Heart right ventricle (tissue), 16 donors: Measurements from ENCODE around the gene MAOB. TPM values are rescaled to one million over a fixed set of nuclear protein-coding genes. Genes with fewer than 3 reads are reported as not detected.

ENCODE experiments used
- ATAC-seq, 8 donors: fragments of 200-7000 bp; cut with Tn5 transposase; one replicate each; pipeline ENCODE4 v1.9.1; 2020; ENCODE audit warnings: mild to moderate bottlenecking in 8 of 8, moderate library complexity in 8 of 8, moderate number of reproducible peaks in 1 of 8
- DNase-seq, 2 donors: peaks; one replicate each; pipeline ENCODE4 v3.0.0-alpha.2; 2020
- H3K27ac ChIP-seq, 10 donors: fragments of 200-600 bp; sonication (generic) in 2 of 10; one replicate each; pipeline versions ENCODE4 v1.5.0 to v1.8.0; 2020 to 2022; ENCODE audit warnings: mild to moderate bottlenecking in 3 of 10
- H3K27me3 ChIP-seq, 7 donors: fragments of 200-600 bp; one replicate each; pipeline ENCODE4 v1.8.0; 2021 to 2022; ENCODE audit warnings: mild to moderate bottlenecking in 2 of 7
- H3K36me3 ChIP-seq, 9 donors: fragments of 200-600 bp; sonication (generic) in 1 of 9; one replicate each; pipeline versions ENCODE4 v1.5.0 to v1.8.0; 2020 to 2022; ENCODE audit warnings: mild to moderate bottlenecking in 2 of 9
- H3K4me1 ChIP-seq, 9 donors: fragments of 200-600 bp; sonication (generic) in 1 of 9; one replicate each; pipeline versions ENCODE4 v1.5.0 to v1.8.0; 2020 to 2022; ENCODE audit warnings: mild to moderate bottlenecking in 4 of 9
- H3K4me3 ChIP-seq, 10 donors: fragments of 200-600 bp; sonication (generic) in 2 of 10; one replicate each; pipeline versions ENCODE4 v1.5.0 to v1.8.0; 2020 to 2022; ENCODE audit warnings: mild to moderate bottlenecking in 7 of 10, moderate library complexity in 2 of 10
- H3K9me3 ChIP-seq, 11 donors: fragments of 200-600 bp in 10 of 11; sonication (generic) in 2 of 11; one replicate each; pipeline versions ENCODE4 v1.5.0 to v1.8.0; 2013 to 2022; ENCODE audit warnings: mild to moderate bottlenecking in 2 of 11, control low read depth in 1 of 11, moderate library complexity in 1 of 11
- WGBS, 2 donors: extraction: QIAGEN DNeasy Blood & Tissue Kit; methylation state at CpG; one replicate each; pipeline ENCODE4 v1.1.7; 2013; ENCODE audit warnings: inconsistent platforms in 1 of 2; 5-methylcytosine and 5-hydroxymethylcytosine counted together
- intact Hi-C, 10 donors: fragments of 100-400 bp; cut with DNase I; formaldehyde crosslinking; loops; one replicate each; pipeline versions ENCODE4 v1.11.1 to v1.14.2; 2022
- polyA plus RNA-seq, 2 donors: library from polyadenylated mRNA; stranded (reverse); fragments of 200-250 nt; gene quantifications; one replicate each; pipeline ENCODE4 v1.2.3, GENCODE V29; 2013
- total RNA-seq, 10 donors: library from RNA; stranded (reverse); fragmentation: NEBNext Ultra II Directional in 3 of 10; extraction: Animal tissue kit (Norgen Biotek cat#: 25700) in 3 of 10; gene quantifications; one replicate each; pipeline versions ENCODE4 v1.2.1 to v1.2.4, GENCODE V29; 2021 to 2023
- TF ChIP-seq, protein P1 (sequence below), 9 donors: fragments of 200-600 bp; sonication (generic) in 2 of 9; IDR thresholded peaks; one replicate each; pipeline versions ENCODE4 v1.5.0 to v1.8.0; 2021 to 2022; ENCODE audit warnings: antibody characterized with exemption in 9 of 9, mild to moderate bottlenecking in 5 of 9, moderate library complexity in 1 of 9
- donor health status: Arrhythmogenic right ventricular cardiomyopathy.
- donor health status: ischemic (EF 13 %, LVEDD 7.1; RV severe dilation, severe dysfunction).
- donor health status: healthy with polysubstance abuse.
- donor health status: DM: no; HTN: yes; CAD: no.
- donor health status: DM: no; HTN: no; CAD: no.
- donor health status: ischemic (EF 25% LVEDD 6.9; RV normal size, moderate dysfunction).
- donor health status: ischemic (EF 25% LVEDD 5.7; RV mildly dilated, moderate dysfunction).
- donor health status: healthy.
- donor health status: DM: yes; HTN: yes; CAD: no.
- donor health status: Ischemic cardiomyopathy.
- donor health status: ischemic (EF 35%, LVEDD 5.7; RV mildly dilated, moderate dysfunction).
- donor health status: nonischemic (EF 11% LVEDD 7.7; RV severe dilation, severe dysfunction).
- donor health status: DM: yes; HTN: yes; CAD: no.
- donor health status: PGD.
- donor health status: ischemic (EF 29% LVEDD 5.4; RV normal size, mild dysfunction).
- donor health status: nonischemic (EF 23%, LVEDD 6.1; RV moderate dilation, normal function).

The MAOB gene
- total and polyA plus RNA-seq, 12 donors, result 24.7 to 173 (median 139) TPM

DNA sequence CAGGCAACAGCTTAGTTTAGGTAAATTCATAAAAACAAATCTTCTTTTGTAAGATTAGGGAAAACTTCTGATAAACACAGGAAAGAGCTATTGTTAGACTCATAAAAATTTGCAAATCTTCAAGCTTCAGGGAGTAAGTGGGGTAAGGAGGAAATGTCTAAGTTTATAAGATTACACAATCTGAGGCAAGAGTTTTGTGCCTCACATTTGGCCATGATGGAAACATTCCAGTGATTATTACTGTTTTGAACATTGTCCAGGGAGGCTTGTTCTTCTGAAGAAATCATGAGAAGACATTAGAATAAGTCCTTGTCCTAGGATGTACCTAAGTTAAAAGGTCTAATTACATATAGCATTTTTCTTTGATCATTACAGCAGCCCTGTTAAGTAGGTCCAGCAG is 72.8 kb downstream of the MAOB start:
- DNase-seq (no peak), ATAC-seq (peak in 1 of 8 donors; percentile 23)
- H3K36me3 ChIP-seq, result no peaks in the 10 kb centered on the region
- intact Hi-C loops, result no loop called here
- TF ChIP-seq, protein P1, sequence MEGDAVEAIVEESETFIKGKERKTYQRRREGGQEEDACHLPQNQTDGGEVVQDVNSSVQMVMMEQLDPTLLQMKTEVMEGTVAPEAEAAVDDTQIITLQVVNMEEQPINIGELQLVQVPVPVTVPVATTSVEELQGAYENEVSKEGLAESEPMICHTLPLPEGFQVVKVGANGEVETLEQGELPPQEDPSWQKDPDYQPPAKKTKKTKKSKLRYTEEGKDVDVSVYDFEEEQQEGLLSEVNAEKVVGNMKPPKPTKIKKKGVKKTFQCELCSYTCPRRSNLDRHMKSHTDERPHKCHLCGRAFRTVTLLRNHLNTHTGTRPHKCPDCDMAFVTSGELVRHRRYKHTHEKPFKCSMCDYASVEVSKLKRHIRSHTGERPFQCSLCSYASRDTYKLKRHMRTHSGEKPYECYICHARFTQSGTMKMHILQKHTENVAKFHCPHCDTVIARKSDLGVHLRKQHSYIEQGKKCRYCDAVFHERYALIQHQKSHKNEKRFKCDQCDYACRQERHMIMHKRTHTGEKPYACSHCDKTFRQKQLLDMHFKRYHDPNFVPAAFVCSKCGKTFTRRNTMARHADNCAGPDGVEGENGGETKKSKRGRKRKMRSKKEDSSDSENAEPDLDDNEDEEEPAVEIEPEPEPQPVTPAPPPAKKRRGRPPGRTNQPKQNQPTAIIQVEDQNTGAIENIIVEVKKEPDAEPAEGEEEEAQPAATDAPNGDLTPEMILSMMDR (IDR thresholded peaks at IDR 0.05), result no peak
- H3K4me1 ChIP-seq, result peaks cover 0 to 17% (median 0%) of the 10 kb centered on the region in 9 donors
- H3K9me3 ChIP-seq, result no peaks in the 10 kb centered on the region
- peak overlapping the region in 2 of 10 donors; percentile 13 to 41 for H3K27ac ChIP-seq
- peaks cover 0 to 39% (median 0%) of the 10 kb centered on the region in 7 donors for H3K27me3 ChIP-seq
- no peak overlapping the region for H3K4me3 ChIP-seq

DNA sequence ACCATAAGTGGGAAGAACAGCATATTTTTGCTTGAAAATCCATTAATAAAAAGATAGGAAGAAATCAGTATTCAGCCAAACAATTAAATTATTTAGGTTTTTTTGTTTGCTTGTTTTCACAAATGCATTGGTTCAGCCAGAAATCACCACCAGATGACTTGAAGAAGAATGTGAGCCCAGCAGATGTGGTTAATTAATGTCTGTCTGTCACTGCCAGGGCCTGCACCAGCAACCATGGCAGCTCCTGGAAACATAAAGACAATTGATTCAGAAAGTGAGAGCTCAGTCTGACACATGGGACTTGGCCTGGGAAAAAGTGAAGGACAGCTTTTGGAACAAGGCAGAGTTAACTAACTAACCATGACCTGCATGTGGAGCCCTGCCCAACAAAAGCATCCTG is 74.0 kb downstream of the MAOB start:
- H3K27me3 ChIP-seq, result peaks cover 0 to 45% (median 0%) of the 10 kb centered on the region in 7 donors
- H3K4me1 ChIP-seq, result peaks cover 0 to 12% (median 0%) of the 10 kb centered on the region in 9 donors
- no peak overlapping the region for H3K4me3 ChIP-seq
- no peak for DNase-seq
- H3K9me3 ChIP-seq, result no peaks in the 10 kb centered on the region
- H3K27ac ChIP-seq, result no peak overlapping the region
- TF ChIP-seq, protein P1 (IDR thresholded peaks at IDR 0.05), result no peak
- intact Hi-C loops, result no loop called here
- H3K36me3 ChIP-seq, result no peaks in the 10 kb centered on the region
- no peak for ATAC-seq

DNA sequence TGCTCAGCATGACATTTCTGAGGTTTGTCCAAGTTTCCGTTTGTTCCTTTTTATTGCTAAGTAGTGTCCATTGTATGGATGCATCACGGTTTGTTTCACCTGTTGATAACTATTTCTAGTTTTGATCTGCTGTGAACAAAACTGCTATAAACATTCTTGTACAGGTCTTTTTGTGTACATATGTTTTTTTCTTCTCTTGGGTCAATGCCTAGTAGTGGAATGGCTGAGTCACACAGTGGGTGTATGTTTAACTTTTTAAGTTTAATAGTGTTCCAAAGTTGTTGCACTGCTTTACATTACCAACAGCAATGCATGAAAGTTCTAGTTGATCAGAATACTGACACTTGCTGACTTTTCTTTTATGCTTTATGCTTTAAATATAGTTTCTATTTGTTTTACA is 76.7 kb downstream of the MAOB start:
- peaks cover 0 to 7% (median 0%) of the 10 kb centered on the region in 9 donors for H3K36me3 ChIP-seq
- peaks cover 0 to 55% (median 0%) of the 10 kb centered on the region in 7 donors for H3K27me3 ChIP-seq
- ATAC-seq, result no peak
- intact Hi-C loops, result no loop called here
- H3K4me3 ChIP-seq, result no peak overlapping the region
- H3K9me3 ChIP-seq, result no peaks in the 10 kb centered on the region
- DNase-seq, result no peak
- peaks cover 0 to 8% (median 0%) of the 10 kb centered on the region in 9 donors for H3K4me1 ChIP-seq
- H3K27ac ChIP-seq, result no peak overlapping the region
- 93 to 98% methylated on average over 2 of the region's 2 CpGs for WGBS, 2 donors
- TF ChIP-seq, protein P1 (IDR thresholded peaks at IDR 0.05), result no peak

GRCh38 chrX:43804021-43804420 is 78.2 kb downstream of the MAOB start:
- Histone ChIP-seq H3K4me3 (no peak overlapping the region), H3K9me3 (no peaks in the 10 kb centered on the region), H3K27ac (no peak overlapping the region), H3K36me3 (peaks cover 0 to 7% (median 0%) of the 10 kb centered on the region in 9 donors), H3K27me3 (peaks cover 0 to 63% (median 0%) of the 10 kb centered on the region in 7 donors), H3K4me1 (peaks cover 0 to 5% (median 0%) of the 10 kb centered on the region in 9 donors)
- DNase-seq (no peak), ATAC-seq (no peak)
- TF ChIP-seq, protein P1 (IDR thresholded peaks at IDR 0.05), result no peak
- intact Hi-C loops, result no loop called here
- 86 to 88% methylated on average over 5 of the region's 5 CpGs for WGBS, 2 donors
